Activated effector memory CD4-positive, alpha-beta T cell treated with anti-CD3 and anti-CD28 coated beads, Interleukin-2, amount 50 U/mL, for 16 hours (primary cell): ENCODE data around the gene CREB3L1.
A peak's percentile ranks its signal among the peaks of the same experiment; 100 is the strongest.
"Not testable (repeated sequence)": the region's sequence is repeated elsewhere in the genome, so short reads cannot be mapped to it uniquely, and the experiment has no call there.

Experiments used
- DNase-seq: peaks from one replicate; pipeline ENCODE4 v3.0.0-alpha.2; 2020

The CREB3L1 gene

GRCh38 chr11:46298699-46299433 is 21.4 kb downstream of the CREB3L1 start:
- no peak for DNase-seq

DNA sequence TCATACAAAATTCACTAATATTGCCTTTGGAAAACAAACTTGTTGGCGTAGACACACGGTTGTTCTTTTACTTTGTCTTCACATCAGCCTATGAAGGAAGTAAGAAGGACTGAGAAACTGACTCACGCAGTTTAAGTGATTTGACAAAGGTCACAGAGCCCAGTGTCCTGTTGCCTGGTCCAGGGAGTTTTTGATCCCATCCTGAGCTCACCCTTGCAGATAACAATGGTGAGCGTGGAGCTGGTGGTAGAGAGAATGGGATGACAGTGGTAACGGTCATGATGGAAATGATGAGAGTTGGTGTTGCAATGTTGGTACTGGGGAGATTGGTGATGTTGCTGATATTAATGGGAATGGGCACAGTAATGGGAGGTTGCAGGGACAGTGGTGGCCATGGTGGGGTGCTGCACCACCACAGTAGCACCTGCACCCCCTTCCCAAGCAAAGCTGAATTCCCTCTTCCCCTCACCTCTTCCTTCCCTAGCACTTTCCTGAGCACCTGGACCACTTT is 22.0 kb downstream of the CREB3L1 start:
- DNase-seq: no peak

DNA sequence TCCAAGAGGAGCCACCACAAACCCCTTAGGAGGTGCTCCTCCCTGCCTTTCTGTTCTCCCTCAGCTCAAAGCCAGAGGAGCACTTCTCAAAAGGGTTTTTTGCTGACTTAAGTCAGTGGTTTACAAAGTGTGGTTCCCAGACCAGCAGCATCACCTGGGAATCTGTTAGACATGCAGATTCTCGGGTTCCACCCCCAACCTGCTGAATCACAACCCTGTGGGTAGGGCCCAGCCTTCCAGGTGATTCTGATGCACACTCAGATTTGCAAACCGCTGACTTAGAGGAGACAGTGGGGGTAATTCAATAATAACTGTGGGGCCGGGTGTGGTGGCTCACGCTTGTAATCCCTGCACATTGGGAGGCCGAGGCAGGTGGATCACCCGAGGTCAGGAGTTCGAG is 22.8 kb downstream of the CREB3L1 start:
- DNase-seq: no peak

GRCh38 chr11:46302866-46303265 is 25.4 kb downstream of the CREB3L1 start:
- no peak for DNase-seq

DNA sequence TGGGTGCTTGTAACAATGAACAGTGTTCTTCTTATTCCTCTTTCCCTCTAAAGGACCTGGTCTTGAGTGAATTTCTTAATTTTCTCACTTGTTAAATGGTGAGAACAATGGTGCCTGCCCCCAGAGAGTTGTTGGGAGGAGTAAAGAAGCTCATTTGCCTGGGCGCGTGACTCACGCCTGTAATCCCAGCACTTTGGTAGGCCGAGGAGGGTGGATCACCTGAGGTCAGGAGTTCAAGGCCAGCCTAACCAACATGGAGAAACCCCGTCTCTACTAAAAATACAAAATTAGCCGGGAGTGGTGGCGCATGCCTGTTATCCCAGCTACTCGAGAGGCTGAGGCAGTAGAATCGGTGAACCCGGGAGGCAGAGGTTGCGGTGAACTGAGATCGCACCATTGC is 26.6 kb downstream of the CREB3L1 start:
- DNase-seq: not testable (repeated sequence)

- DNase-seq: no peak
Measured at GRCh38 chr11:46304605-46305179, 27.2 kb downstream of the CREB3L1 start.

- no peak for DNase-seq
Measured at GRCh38 chr11:46305295-46305694, 27.8 kb downstream of the CREB3L1 start.

DNA sequence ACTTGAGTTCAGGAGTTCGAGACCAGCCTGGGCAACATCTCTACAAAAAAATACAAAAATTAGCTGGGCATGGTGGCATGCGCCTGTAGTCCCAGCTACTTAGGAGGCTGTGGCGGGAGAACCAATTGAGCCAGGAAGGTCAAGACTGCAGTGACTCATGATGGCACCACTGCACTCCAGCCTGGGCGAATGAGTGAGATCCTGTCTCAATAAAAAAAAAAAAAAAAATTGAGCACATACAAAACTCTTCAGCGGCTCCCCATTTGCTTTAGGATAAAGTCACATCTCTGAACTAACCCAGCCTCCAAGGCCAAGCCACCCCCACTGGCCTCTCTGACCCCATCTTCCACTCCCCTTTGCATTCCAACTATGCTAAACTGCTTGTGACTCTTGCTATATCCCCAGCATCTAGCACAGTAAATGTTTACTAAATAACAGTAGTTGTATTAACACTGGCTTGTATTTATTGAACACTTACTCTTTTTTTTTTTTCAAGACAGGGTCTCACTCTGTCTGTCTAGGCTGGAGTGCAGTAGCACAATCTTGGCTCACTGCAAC is 28.9 kb downstream of the CREB3L1 start:
- DNase-seq: no peak

GRCh38 chr11:46307369-46307768 is 29.9 kb downstream of the CREB3L1 start:
- no peak for DNase-seq

- no peak for DNase-seq
Measured at GRCh38 chr11:46307785-46308341, 30.4 kb downstream of the CREB3L1 start.

GRCh38 chr11:46308631-46309419 is 31.4 kb downstream of the CREB3L1 start:
- DNase-seq: peak; percentile 89

DNA sequence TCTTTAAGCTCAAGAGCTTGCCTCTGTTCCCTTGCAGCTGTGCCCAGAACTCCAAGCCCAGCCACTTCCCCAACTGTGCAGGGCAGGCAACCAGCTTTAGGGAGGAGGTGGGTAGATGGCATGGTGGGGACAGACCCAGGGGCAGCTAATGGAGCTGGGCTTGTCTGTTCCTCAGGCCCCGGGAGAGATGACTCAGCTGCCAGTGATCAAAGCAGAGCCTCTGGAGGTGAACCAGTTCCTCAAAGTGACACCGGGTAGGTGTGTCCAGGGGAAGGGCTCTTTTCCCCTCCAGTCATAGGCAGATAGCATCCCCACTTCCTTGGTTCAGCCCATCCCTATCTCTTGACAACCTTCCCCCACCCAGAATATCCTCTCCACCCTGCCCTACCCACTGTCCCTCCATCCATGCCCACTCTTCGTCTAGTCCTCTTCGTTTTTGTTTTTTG is 32.4 kb downstream of the CREB3L1 start:
- DNase-seq: no peak

GRCh38 chr11:46315033-46315738 is 37.7 kb downstream of the CREB3L1 start:
- peak; percentile 90 for DNase-seq

DNA sequence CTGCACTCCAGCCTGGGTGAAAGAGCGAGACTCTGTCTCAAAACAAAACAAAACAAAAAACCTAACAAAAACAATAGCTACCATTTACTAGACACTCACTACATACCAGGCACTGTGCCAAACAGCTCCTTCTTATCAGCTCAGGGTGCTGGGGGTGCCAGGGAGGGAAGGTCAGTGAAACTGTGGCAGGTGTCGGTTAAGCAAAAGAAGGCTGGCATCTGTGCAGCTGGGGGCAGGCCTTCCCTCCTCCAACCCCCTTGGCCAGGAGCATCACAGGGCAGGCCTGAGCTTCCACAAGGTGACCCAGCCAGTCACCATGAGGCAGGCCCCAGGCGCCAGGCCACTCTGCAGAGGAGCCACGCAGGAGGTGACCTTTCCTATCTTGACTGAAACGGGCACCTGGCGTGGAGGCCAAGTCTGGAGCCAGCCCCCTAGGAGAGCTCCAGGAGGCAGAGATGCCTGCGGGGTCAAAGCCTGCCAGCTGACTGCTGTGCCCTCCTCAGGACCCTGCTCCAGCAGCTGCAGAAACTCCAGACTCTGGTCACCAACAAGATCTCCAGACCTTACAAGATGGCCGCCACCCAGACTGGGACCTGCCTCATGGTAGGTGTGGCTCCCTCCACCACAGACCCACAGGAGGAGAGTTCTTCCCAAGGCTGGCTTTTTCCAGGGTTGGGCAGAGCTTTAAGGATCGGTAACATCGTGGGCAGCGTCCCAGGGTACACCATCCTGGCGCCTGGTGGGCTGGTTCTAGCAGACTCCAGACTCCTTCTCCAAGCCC is 38.5 kb downstream of the CREB3L1 start:
- DNase-seq: no peak

DNA sequence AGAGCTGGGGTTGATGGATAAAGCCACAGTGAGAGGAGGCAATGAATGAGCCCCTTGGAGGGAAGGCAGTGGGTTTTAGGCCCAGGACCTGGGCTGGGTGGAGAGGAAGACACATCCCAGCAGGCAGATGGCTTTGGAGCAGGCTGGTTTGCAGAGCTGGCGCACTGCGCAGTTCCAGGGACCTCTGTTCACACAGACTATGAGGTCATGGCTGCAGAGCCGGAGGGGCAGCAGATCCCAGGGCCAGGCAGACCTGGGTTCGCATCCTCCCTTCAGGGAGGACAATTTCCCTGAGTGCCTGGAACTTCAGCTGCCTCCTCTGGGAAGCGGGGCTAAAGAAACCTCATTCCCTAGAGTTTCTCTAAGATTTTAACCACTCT is 41.6 kb downstream of the CREB3L1 start:
- DNase-seq: no peak

DNA sequence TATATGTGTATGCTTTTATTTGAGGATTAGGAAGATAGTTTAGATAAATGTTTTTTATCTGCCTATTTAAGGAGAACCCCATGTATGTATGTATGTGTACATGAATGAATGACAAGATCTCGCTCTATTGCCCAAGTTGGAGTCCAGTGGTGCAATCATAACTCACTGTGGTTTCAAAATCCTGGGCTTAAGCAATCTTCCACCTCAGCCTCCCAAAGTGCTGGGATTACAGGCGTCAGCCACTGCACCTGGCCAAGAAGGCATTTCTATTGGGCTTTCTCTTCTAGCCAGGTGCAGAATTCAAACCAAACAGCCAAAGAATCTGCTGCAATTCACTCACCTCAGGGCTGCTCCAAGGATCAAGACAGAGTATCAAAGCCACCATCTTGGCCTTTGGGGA is 44.3 kb downstream of the CREB3L1 start:
- no peak for DNase-seq

GRCh38 chr11:46322759-46323158 is 45.3 kb downstream of the CREB3L1 start:
- no peak for DNase-seq

GRCh38 chr11:46326813-46327416 is 49.5 kb downstream of the CREB3L1 start:
- no peak for DNase-seq

DNA sequence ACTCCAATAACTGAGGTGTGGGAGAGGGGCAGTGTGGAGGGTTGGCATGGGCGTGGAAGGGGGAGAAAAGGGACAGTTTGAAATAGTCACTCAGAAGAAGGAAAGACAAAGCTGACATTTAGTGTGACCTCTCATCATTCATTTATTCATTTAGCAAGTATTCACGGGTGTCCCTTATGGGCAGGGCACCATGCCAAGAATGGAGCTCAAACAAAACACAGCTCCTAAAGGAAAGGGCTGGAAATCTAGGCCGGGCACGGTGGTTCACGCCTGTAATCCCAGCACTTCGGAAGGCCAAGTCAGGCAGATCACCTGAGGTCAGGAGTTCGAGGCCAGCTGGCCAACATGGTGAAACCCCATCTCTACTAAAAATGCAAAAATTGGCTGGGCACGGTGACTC is 50.4 kb downstream of the CREB3L1 start:
- DNase-seq: no peak

DNA sequence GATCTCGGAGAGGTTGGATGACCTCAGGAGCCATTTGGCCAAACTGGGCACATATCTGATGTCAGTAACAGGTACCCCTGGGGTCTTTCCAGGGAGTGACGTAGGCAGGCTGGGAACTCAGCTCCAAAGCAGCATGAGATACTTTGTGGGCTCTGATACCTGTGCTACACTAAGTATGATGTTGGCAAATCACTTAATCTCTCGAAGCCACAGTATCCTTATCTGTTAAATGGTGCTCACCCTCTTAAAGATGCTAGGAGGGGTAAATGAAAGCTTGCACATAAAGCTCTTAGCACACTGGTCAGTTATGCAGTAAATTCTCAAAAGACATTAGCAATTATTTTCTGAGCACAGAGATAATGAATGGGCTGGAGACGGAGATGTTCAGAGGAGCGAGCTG is 52.7 kb downstream of the CREB3L1 start:
- no peak for DNase-seq
